Measurements from ENCODE around the gene TARBP1. TPM values are rescaled to one million over a fixed set of nuclear protein-coding genes. Genes with fewer than 3 reads are reported as not detected.
A peak's percentile ranks its signal among the peaks of the same experiment; 100 is the strongest.

The TARBP1 gene
- total and polyA plus RNA-seq, 2 of the 13 experiments (the other 11 are each of a cell fraction or from before 2014, with no cell fraction given): 37.7 to 67.0 TPM

DNA sequence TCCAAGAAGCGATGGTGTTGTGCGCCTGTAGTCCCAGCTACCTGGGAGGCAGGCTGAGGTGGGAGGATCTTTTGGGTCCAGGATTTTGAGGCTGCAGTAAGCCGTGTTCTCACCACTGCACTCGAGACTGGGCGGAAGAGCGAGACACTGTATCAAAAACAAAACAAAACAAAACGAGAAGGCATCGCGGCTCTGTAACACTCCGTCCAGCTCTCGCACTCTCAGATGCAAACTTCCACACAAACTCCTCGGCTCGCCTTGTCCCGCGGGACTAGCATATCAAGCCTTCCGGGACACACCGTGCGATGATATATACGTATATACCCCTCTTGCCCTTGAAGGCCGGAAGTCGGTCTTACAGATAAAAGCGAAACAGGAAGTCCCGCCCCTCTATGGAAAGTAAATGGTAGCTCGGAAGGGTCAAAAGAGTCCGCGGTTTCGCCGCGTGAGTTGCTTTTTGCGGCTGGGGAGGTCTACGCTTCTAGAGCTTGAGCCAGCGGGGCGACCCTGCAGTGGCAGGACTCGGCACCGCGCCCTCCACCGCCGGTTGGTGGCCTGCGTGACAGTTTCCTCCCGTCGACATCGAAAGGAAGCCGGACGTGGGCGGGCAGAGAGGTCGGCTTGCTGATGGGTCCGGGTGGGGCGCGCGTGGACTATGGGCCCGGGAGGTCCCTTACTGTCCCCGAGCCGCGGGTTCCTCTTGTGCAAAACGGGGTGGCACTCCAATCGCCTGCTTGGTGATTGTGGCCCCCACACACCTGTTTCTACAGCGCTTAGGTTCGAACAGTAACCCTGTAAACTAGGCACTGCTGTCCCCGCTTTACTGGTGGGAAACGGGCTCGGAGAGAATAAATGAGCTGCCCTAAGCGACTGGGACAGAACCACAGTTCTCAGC is 105.7 kb downstream of the TARBP1 start, which contains the start of gene COA6 (continued):
- TF ChIP-seq TBX2 (CRISPR knock-in tag; IDR thresholded peaks at IDR 0.05; ENCODE audit: borderline replicate concordance) (peak; percentile 92), FOXJ3 (CRISPR knock-in tag; IDR thresholded peaks at IDR 0.05; ENCODE audit: borderline replicate concordance) (no peak; the same call in 1 of the 2 replicates), PTBP1 (IDR thresholded peaks at IDR 0.05; ENCODE audit: low read depth, low read length, poor library complexity, severe bottlenecking) (peak; percentile 81), ZNF441 (CRISPR knock-in tag; IDR thresholded peaks at IDR 0.05; ENCODE audit: borderline replicate concordance) (peak; percentile 89), PAWR (CRISPR knock-in tag; IDR thresholded peaks at IDR 0.05; ENCODE audit: borderline replicate concordance) (peak; percentile 78; the same call in 1 of the 2 replicates), ZNF775 (CRISPR knock-in tag; IDR thresholded peaks at IDR 0.05; ENCODE audit: borderline replicate concordance) (no peak), ZSCAN21 (CRISPR knock-in tag; IDR thresholded peaks at IDR 0.05; ENCODE audit: borderline replicate concordance) (peak; percentile 83; the same call in 1 of the 2 replicates), MXD4 (CRISPR knock-in tag; IDR thresholded peaks at IDR 0.05) (0 out of 2 replicates have a peak, but pooled peaks have one; percentile 19), ZNF225 (CRISPR knock-in tag; IDR thresholded peaks at IDR 0.05) (peak; percentile 92; the same call in 1 of the 2 replicates), IKZF4 (CRISPR knock-in tag; IDR thresholded peaks at IDR 0.05; ENCODE audit: borderline replicate concordance, low read depth, not compliant biosample characterization) (peak; percentile 85), DMAP1 (CRISPR knock-in tag; IDR thresholded peaks at IDR 0.05) (peak; percentile 96), MTA1 (CRISPR knock-in tag; IDR thresholded peaks at IDR 0.05; ENCODE audit: borderline replicate concordance) (peak; percentile 94; the same call in 1 of the 2 replicates), ZKSCAN1 (IDR thresholded peaks at IDR 0.05; ENCODE audit: low read length) (no peak), TRAFD1 (CRISPR knock-in tag; IDR thresholded peaks at IDR 0.05; ENCODE audit: borderline replicate concordance) (peak; percentile 86; the same call in 1 of the 2 replicates), ZBTB21 (CRISPR knock-in tag; IDR thresholded peaks at IDR 0.05) (no peak), ZNF83 (CRISPR knock-in tag; IDR thresholded peaks at IDR 0.05; ENCODE audit: borderline replicate concordance) (peak; percentile 34; the same call in 1 of the 2 replicates), EP300 (IDR thresholded peaks at IDR 0.05; ENCODE audit: low read depth in 2 of 2, low read length in 2 of 2) (peak; percentile 32 to 59; a peak in 2 of 4 replicates), EP300 (CRISPR knock-in tag; IDR thresholded peaks at IDR 0.05; ENCODE audit: borderline replicate concordance) (no peak; the same call in 1 of the 2 replicates), PLSCR1 (CRISPR knock-in tag; IDR thresholded peaks at IDR 0.05; ENCODE audit: borderline replicate concordance) (no peak), GTF2F1 (IDR thresholded peaks at IDR 0.05; ENCODE audit: low read length) (0 out of 2 replicates have a peak, but pooled peaks have one; percentile 10), ATF2 (CRISPR knock-in tag; IDR thresholded peaks at IDR 0.05) (0 out of 2 replicates have a peak, but pooled peaks have one; percentile 64), CHCHD3 (CRISPR knock-in tag; IDR thresholded peaks at IDR 0.05) (no peak), ZNF33A (CRISPR knock-in tag; IDR thresholded peaks at IDR 0.05; ENCODE audit: borderline replicate concordance) (no peak), MAF1 (CRISPR knock-in tag; IDR thresholded peaks at IDR 0.05; ENCODE audit: borderline replicate concordance) (no peak)
- TF ChIP-seq, protein P1, sequence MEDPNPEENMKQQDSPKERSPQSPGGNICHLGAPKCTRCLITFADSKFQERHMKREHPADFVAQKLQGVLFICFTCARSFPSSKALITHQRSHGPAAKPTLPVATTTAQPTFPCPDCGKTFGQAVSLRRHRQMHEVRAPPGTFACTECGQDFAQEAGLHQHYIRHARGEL (CRISPR knock-in tag; IDR thresholded peaks at IDR 0.05): 0 out of 2 replicates have a peak, but pooled peaks have one; percentile 14
